Psoas muscle (tissue), 8 donors: ENCODE measurements around the gene IGSF9. TPM values are rescaled to one million over a fixed set of nuclear protein-coding genes. Genes with fewer than 3 reads are reported as not detected.

Experiments used
- ATAC-seq, 4 donors: fragments of 200-7000 bp; cut with Tn5 transposase; one replicate each; pipeline ENCODE4 v1.9.1; 2020; ENCODE audit warnings: moderate library complexity in 3 of 4, mild to moderate bottlenecking in 2 of 4
- DNase-seq, 2 donors: peaks; one replicate each; pipeline ENCODE4 v3.0.0-alpha.2; 2020
- H3K27ac ChIP-seq: fragments of 200-600 bp; one replicate; pipeline ENCODE4 v1.8.0; 2022
- H3K27me3 ChIP-seq, 3 donors: fragments of 200-600 bp in 1 of 3; one replicate each; pipeline versions ENCODE4 v1.6.1 to v1.8.0; 2013 to 2022; ENCODE audit warnings: low read length in 2 of 3, mild to moderate bottlenecking in 2 of 3, moderate library complexity in 1 of 3; ENCODE audit not compliant: insufficient read depth in 3 of 3
- H3K36me3 ChIP-seq, 2 donors: fragments of 200-600 bp in 1 of 2; one replicate each; pipeline versions ENCODE4 v1.6.1 to v1.8.0; 2013 to 2022; ENCODE audit warnings: low read depth in 1 of 2, mild to moderate bottlenecking in 1 of 2, moderate library complexity in 1 of 2; ENCODE audit not compliant: insufficient read depth in 1 of 2
- H3K4me1 ChIP-seq: fragments of 200-600 bp; one replicate; pipeline ENCODE4 v1.8.0; 2022
- H3K4me3 ChIP-seq: fragments of 200-600 bp; one replicate; pipeline ENCODE4 v1.8.0; 2022; ENCODE audit warnings: mild to moderate bottlenecking
- H3K9me3 ChIP-seq: fragments of 200-600 bp; one replicate; pipeline ENCODE4 v1.8.0; 2022
- WGBS, 3 donors: extraction: QIAGEN DNeasy Blood & Tissue Kit; methylation state at CpG; one replicate each; pipeline versions ENCODE4 v1.1.6 to v1.1.7; 2013; 5-methylcytosine and 5-hydroxymethylcytosine counted together
- intact Hi-C, 2 donors: fragments of 100-400 bp; cut with DNase I; formaldehyde crosslinking; loops; one replicate each; pipeline versions ENCODE4 v1.11.0 to v1.14.2; 2022
- polyA plus RNA-seq, 3 donors: library from polyadenylated mRNA; stranded (reverse); fragments of 200-250 nt; gene quantifications; one replicate each; pipeline ENCODE4 v1.2.3, GENCODE V29; 2013
- total RNA-seq, 4 donors: library from RNA; stranded (reverse); fragmentation: NEBNext Ultra II Directional in 2 of 4; extraction: Animal tissue kit (Norgen Biotek cat#: 25700) in 2 of 4; gene quantifications; one replicate each; pipeline versions ENCODE4 v1.2.1 to v1.2.4, GENCODE V29; 2021 to 2023
- TF ChIP-seq, protein P1 (sequence below): fragments of 200-600 bp; IDR thresholded peaks from one replicate; pipeline ENCODE4 v1.8.0; 2022; ENCODE audit warnings: antibody characterized with exemption
- donor health status: healthy with polysubstance abuse.
- donor health status: DM: no; HTN: no; CAD: no; lungs with moderate emphysema.
- donor health status: Bipolar disorder and iron deficiency.
- donor health status: healthy.
- donor health status: DM: yes; HTN: yes; CAD: no.
- donor health status: DM: no; HTN: no; CAD: no.
- donor health status: DM: no; HTN: no; CAD: no.
- donor health status: DM: yes; HTN: yes; CAD: no.

Gene IGSF9
- total and polyA plus RNA-seq, 7 donors: 0.01 TPM; not detected in 5

DNA sequence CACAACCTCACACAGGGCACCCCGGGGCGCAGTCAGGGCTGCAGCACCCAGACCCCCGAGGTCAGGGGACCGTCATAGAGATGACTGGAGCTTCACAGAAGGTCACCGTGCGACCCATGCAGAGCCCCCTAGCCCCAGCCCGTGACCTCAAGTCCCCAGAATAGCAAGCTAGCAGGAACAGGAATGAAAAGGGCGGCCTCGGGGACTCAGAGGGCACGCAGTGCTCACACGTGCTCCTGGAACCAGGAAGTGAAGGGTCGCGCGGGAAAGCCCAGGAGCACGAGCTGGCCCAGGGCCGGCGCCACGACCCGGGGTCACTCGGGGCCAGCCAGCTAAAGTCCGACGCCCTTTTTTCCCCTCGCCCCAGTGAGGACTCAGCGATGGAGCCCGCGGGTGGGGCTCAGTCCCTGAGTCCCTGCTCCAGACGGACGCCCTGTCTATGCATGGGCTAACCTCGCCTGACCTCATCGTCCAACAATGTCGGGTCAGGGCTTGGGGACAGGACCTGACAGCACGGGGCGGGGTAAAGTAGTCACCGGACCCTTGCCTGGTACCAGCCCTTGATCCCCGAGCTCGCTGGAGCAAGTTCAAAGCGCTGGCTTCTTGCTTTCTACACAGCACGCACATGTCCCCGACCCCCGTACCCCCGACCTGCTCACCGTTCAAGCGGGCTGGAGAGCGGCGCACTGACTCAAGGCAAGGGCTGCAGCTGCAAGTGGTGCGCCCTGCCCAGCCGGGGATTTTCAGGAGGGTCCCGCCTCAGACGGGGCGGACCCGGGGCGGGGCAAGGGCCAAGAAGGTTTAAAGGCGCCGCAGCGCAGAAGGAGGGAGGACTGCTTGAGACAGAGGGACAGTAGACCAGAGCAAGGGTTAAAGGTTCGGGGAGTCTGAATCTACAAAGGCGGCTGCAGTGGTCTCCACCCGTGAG, 20.4 kb downstream of the IGSF9 start, which contains the start of gene TAGLN2:
Gene TAGLN2, minus strand, starts transcription at position 717 of the 928 bp plus-strand sequence. CDS start 4,998 bp downstream, outside the sequence.
- Histone ChIP-seq H3K4me3 (peak within 1 kb of the TSS; percentile 82), H3K27ac (peak within 1 kb of the TSS; percentile 84), H3K9me3 (no peaks in the 10 kb centered on the region), H3K4me1 (peaks cover 15% of the 10 kb centered on the region), H3K27me3 (peaks cover 0 to 30% (median 3%) of the 10 kb centered on the region in 3 donors), H3K36me3 (peaks cover 0 to 4% of the 10 kb centered on the region in 2 donors)
- WGBS, 3 donors: 1 to 5% (median 2%) methylated on average over 54 to 58 of the region's 58 CpGs
- ATAC-seq (peak; percentile 64 to 79 (median 74)), DNase-seq (peak; percentile 92 to 93)
- TF ChIP-seq, protein P1, sequence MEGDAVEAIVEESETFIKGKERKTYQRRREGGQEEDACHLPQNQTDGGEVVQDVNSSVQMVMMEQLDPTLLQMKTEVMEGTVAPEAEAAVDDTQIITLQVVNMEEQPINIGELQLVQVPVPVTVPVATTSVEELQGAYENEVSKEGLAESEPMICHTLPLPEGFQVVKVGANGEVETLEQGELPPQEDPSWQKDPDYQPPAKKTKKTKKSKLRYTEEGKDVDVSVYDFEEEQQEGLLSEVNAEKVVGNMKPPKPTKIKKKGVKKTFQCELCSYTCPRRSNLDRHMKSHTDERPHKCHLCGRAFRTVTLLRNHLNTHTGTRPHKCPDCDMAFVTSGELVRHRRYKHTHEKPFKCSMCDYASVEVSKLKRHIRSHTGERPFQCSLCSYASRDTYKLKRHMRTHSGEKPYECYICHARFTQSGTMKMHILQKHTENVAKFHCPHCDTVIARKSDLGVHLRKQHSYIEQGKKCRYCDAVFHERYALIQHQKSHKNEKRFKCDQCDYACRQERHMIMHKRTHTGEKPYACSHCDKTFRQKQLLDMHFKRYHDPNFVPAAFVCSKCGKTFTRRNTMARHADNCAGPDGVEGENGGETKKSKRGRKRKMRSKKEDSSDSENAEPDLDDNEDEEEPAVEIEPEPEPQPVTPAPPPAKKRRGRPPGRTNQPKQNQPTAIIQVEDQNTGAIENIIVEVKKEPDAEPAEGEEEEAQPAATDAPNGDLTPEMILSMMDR: no peak
- intact Hi-C loops: loop anchor here in 1 of 2 donors (5.0 kb wide), 1 partner anchor 73 kb away; no protein-coding TSS in a partner anchor

DNA sequence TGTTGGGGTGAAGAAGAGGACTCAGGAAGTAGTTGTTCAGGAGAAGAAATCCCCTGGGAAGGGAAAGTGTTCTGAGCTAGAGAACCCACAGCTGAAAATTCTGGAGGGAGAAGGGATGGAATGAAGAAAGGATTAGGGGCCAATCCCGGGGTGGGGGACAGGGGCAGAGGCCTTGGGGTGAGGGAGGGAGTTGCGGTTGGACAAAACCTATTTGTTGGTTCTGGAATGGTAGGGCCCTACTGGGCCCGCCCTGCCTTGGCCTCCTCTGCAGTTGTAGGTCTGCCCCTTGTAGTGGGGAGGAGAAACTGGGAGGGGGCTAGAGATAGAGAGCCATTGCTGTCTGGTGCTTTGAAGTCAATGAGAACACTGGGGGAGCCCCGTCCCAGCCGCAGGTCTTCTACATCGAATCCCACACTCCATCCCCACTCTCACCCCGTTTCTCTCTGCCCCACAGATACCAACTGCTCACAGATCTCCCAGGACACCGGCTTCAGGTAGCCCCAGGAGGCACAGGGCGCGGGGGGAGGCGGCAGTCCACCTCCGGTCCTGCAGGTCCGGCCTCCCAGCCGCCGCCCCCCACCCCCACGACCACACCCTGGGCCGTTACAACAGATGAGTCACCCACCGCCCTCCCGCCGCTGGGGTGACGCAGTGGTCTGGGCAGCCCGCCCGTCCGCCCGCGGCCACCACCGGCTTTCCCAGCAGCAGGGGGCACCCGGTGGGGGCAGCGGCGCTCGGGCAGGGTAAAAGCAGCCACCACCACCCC, 21.2 kb downstream of the IGSF9 start:
- Histone ChIP-seq H3K27me3 (peaks cover 0 to 30% (median 3%) of the 10 kb centered on the region in 3 donors), H3K9me3 (no peaks in the 10 kb centered on the region)
- intact Hi-C loops: no loop called here

DNA sequence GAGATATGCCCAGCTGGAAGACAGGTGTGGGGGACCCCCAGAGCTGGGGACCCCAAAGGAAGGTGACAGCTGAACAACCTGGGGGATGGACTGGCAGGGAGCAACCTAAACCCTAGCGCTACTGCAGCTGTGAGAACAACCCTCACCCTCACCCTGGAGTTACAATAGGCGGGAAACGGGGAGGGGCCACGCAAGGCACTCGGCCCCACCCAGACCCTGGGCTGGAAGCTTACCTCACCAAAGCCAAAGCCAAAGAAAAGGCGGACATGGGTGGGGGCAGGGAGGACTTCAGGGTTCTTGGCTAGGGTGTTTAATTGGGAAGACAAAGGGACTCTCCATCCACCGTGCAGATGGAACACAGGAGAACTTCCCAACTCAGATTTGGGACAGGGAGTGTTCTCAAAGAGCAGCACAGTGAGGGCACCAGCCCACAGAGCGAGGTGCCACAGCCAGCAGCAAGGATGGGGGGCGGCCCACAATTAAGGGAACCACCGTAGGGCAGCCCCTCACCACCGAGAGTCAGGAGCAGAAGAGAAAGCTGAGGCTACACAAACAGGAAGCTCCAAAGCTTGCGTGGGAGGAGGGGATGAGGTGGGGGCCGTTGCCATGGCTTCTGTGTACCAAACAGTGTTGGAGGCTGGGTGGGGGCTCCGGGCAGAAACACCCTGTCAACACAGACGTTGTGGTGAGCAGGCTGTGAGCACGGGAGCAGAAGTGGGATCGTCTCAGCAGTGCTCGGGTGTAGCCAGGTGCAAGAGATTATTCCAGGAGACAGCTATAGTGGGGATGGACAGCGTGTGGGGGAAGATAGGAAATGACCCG, 22.0 kb downstream of the IGSF9 start:
- no peaks in the 10 kb centered on the region for H3K9me3 ChIP-seq
- intact Hi-C loops: no loop called here
- H3K4me3 ChIP-seq: peak overlapping the region; percentile 82
- peaks cover 24% of the 10 kb centered on the region for H3K4me1 ChIP-seq
- peak; percentile 80 to 87 for DNase-seq
- peak; percentile 27 to 63 (median 34) for ATAC-seq
- 19 to 31% (median 25%) methylated on average over 20 of the region's 20 CpGs for WGBS, 3 donors
- H3K27me3 ChIP-seq: peaks cover 0 to 24% (median 3%) of the 10 kb centered on the region in 3 donors
- peaks cover 0 to 21% of the 10 kb centered on the region in 2 donors for H3K36me3 ChIP-seq
- TF ChIP-seq, protein P1: no peak
- peak overlapping the region; percentile 84 for H3K27ac ChIP-seq

More for the DNA sequence above, 21.2 kb downstream of the IGSF9 start:
- peak overlapping the region; percentile 84 for H3K27ac ChIP-seq
- peaks cover 19% of the 10 kb centered on the region for H3K4me1 ChIP-seq
- H3K36me3 ChIP-seq: peaks cover 0 to 13% of the 10 kb centered on the region in 2 donors
- H3K4me3 ChIP-seq: peak overlapping the region; percentile 82
- TF ChIP-seq, protein P1: no peak
- DNase-seq: peak; percentile 91 to 92
- WGBS, 3 donors: 5 to 21% (median 16%) methylated on average over 21 to 31 of the region's 31 CpGs
- ATAC-seq: peak; percentile 72 to 82 (median 77)
